MM.1S (cell line): Measurements from ENCODE around the gene FYB1.

ENCODE experiments used
- DNase-seq: peaks from one replicate; pipeline ENCODE4 v3.0.0-alpha.2; 2015
- H2AFZ ChIP-seq: fragments of 300-600 bp; sonication (generic); 2 replicates; pipeline ENCODE4 v1.6.0; 2016; ENCODE audit warnings: antibody characterized with exemption, low read length
- H3F3A ChIP-seq: fragments of 300-600 bp; sonication (generic); 2 replicates; pipeline ENCODE4 v1.6.1; 2016; ENCODE audit warnings: mild to moderate bottlenecking, antibody characterized with exemption, low read length, moderate library complexity, mixed read lengths; ENCODE audit not compliant: insufficient read depth
- H3K27ac ChIP-seq: fragments of 300-600 bp; sonication (generic); 2 replicates; pipeline ENCODE4 v1.5.1; 2016; ENCODE audit warnings: mild to moderate bottlenecking, low read length
- H3K27me3 ChIP-seq: fragments of 300-600 bp; sonication (generic); replicated peaks from 2 replicates; pipeline ENCODE4 v1.6.0; 2016; ENCODE audit warnings: low read length; ENCODE audit not compliant: insufficient read depth
- H3K36me3 ChIP-seq: fragments of 300-600 bp; sonication (generic); replicated peaks from 2 replicates; pipeline ENCODE4 v1.6.1; 2016; ENCODE audit warnings: mild to moderate bottlenecking, low read length, mixed read lengths; ENCODE audit not compliant: insufficient read depth
- H3K4me1 ChIP-seq: fragments of 300-600 bp; sonication (generic); 2 replicates; pipeline ENCODE4 v1.6.1; 2016; ENCODE audit warnings: low read length, mixed read lengths
- H3K4me2 ChIP-seq: fragments of 300-600 bp; sonication (generic); 2 replicates; pipeline ENCODE4 v1.6.0; 2016; ENCODE audit warnings: low read depth, low read length
- H3K4me3 ChIP-seq: fragments of 300-600 bp; sonication (generic); 2 replicates; pipeline ENCODE4 v1.5.1; 2016; ENCODE audit warnings: low read length, mixed read lengths
- H3K79me2 ChIP-seq: fragments of 300-600 bp; sonication (generic); 2 replicates; pipeline ENCODE4 v1.6.1; 2016; ENCODE audit warnings: mixed run types, low read length, mixed read lengths
- H3K9ac ChIP-seq: fragments of 300-600 bp; sonication (generic); 2 replicates; pipeline ENCODE4 v1.6.1; 2016; ENCODE audit warnings: low read length, mixed read lengths
- H3K9me2 ChIP-seq: fragments of 300-600 bp; sonication (generic); replicated peaks from 2 replicates; pipeline ENCODE4 v1.6.1; 2016; ENCODE audit warnings: mild to moderate bottlenecking, low read length, mixed read lengths; ENCODE audit not compliant: insufficient read depth
- H3K9me3 ChIP-seq: fragments of 300-600 bp; sonication (generic); replicated peaks from 2 replicates; pipeline ENCODE4 v1.6.1; 2016; ENCODE audit warnings: mild to moderate bottlenecking, low read length, mixed read lengths; ENCODE audit not compliant: insufficient read depth
- H4K20me1 ChIP-seq: fragments of 300-600 bp; sonication (generic); 2 replicates; pipeline ENCODE4 v1.6.1; 2016; ENCODE audit warnings: mild to moderate bottlenecking, low read length, moderate library complexity, mixed read lengths; ENCODE audit not compliant: insufficient read depth
- EZH2 ChIP-seq: fragments of 300-600 bp; sonication (generic); optimal IDR thresholded peaks from 2 replicates; pipeline ENCODE3; 2017; ENCODE audit warnings: low read depth, mild to moderate bottlenecking, antibody characterized with exemption, low read length, mixed read lengths
- EZH2phosphoT487 ChIP-seq: fragments of 300-600 bp; sonication (generic); IDR thresholded peaks from 2 replicates; pipeline ENCODE4 v1.6.1; 2018; ENCODE audit warnings: antibody characterized with exemption, low read length
- TF ChIP-seq, protein P1 (sequence below): fragments of 300-600 bp; sonication (generic); IDR thresholded peaks from 2 replicates; pipeline ENCODE4 v1.5.1; 2016; ENCODE audit warnings: antibody characterized with exemption, low read length, mixed read lengths

Gene FYB1

DNA sequence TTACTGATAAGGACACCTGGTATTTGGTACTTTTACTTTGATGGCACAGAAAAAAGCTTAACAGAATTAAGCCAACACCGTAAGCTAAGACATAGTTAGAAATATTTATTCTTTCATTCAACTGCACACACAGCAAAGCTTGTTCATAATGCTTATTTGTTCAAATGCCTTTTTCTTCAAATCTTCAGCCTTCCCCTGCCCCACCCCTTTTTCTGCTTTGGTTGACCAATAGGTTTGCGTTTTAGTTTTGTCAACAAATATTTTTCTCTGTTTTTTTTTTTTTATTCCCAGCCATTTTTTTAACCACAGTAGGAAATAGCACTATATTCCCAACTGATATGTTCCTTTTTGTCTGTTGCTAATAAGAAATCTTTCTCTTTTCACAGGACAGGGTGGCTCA, 140.2 kb downstream of the FYB1 start:
- Histone ChIP-seq H3K79me2 (peaks cover 10% of the 10 kb centered on the region; the same call in 1 of the 2 replicates), H3K4me1 (peaks cover 11% of the 10 kb centered on the region), H3K4me2 (no peak overlapping the region), H3K9ac (no peak overlapping the region), H3K4me3 (no peak overlapping the region), H3K9me3 (no peaks in the 10 kb centered on the region), H3K36me3 (no peaks in the 10 kb centered on the region), H3K27ac (no peak overlapping the region), H3F3A (peaks cover 23% of the 10 kb centered on the region), H3K9me2 (no peaks in the 10 kb centered on the region), H3K27me3 (no peaks in the 10 kb centered on the region), H2AFZ (no peak overlapping the region), H4K20me1 (no peaks in the 10 kb centered on the region)
- no peak for DNase-seq
- TF ChIP-seq EZH2 (no peak), EZH2phosphoT487 (no peak)
- TF ChIP-seq, protein P1, sequence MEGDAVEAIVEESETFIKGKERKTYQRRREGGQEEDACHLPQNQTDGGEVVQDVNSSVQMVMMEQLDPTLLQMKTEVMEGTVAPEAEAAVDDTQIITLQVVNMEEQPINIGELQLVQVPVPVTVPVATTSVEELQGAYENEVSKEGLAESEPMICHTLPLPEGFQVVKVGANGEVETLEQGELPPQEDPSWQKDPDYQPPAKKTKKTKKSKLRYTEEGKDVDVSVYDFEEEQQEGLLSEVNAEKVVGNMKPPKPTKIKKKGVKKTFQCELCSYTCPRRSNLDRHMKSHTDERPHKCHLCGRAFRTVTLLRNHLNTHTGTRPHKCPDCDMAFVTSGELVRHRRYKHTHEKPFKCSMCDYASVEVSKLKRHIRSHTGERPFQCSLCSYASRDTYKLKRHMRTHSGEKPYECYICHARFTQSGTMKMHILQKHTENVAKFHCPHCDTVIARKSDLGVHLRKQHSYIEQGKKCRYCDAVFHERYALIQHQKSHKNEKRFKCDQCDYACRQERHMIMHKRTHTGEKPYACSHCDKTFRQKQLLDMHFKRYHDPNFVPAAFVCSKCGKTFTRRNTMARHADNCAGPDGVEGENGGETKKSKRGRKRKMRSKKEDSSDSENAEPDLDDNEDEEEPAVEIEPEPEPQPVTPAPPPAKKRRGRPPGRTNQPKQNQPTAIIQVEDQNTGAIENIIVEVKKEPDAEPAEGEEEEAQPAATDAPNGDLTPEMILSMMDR: no peak

DNA sequence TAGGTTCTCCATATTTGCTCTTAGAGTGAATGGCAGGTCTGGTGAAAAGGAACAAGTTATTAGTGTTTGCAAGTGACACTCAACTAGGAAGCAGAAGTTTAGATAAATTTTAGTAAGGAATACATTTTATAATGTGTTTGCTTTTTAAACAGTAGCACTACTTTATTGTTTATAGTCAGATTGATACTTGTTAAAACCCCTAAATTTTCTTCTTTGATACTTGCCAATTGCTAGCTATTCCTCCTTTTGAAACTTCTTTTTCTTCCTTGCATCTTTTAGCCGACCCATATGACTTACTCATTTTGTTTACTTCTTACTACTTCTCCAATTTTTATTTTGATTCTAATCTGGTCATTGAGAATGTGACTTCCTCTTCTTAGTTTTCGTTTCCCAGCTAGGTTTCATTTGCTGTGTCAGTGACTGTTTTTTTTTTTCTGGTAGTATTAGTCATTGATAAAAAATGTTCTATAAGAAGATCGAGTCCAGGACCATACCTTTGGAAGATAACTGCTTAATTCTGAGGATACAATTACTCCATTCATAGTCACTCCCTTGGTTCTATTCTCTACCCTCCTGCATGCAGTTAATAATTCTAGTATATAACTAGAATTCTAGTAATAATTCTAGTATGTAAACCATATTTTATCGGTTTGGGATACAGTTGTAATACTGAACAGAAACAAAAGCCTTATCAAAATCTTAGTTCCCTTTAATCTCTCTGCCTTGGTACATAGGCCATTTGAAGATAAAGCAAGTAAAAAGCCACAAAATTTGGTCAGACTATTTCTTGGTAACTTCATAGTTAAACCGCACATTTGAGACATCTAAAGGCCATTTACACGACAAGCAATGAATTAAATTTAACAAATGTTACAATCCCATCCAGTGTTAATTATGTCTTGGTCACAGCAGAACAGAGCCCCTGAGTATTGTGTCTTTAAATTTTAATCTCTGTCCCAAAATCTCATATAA, 142.3 kb downstream of the FYB1 start:
- H4K20me1 ChIP-seq: peaks cover 11% of the 10 kb centered on the region; the same call in 1 of the 2 replicates
- no peak for TF ChIP-seq EZH2phosphoT487
- TF ChIP-seq, protein P1: no peak
- no peak for TF ChIP-seq EZH2
- H3K4me2 ChIP-seq: peak overlapping the region; percentile 70
- no peaks in the 10 kb centered on the region for H3K9me3 ChIP-seq
- peak; percentile 61 for DNase-seq
- peaks cover 29% of the 10 kb centered on the region for H3K79me2 ChIP-seq
- no peaks in the 10 kb centered on the region for H3K36me3 ChIP-seq
- H3K9ac ChIP-seq: peak overlapping the region; percentile 43
- H3K9me2 ChIP-seq: no peaks in the 10 kb centered on the region
- H2AFZ ChIP-seq: no peak overlapping the region
- H3K27ac ChIP-seq: peak overlapping the region; percentile 89
- H3K4me3 ChIP-seq: peak overlapping the region; percentile 46
- H3F3A ChIP-seq: peaks cover 34% of the 10 kb centered on the region
- no peaks in the 10 kb centered on the region for H3K27me3 ChIP-seq
- H3K4me1 ChIP-seq: peaks cover 17% of the 10 kb centered on the region

DNA sequence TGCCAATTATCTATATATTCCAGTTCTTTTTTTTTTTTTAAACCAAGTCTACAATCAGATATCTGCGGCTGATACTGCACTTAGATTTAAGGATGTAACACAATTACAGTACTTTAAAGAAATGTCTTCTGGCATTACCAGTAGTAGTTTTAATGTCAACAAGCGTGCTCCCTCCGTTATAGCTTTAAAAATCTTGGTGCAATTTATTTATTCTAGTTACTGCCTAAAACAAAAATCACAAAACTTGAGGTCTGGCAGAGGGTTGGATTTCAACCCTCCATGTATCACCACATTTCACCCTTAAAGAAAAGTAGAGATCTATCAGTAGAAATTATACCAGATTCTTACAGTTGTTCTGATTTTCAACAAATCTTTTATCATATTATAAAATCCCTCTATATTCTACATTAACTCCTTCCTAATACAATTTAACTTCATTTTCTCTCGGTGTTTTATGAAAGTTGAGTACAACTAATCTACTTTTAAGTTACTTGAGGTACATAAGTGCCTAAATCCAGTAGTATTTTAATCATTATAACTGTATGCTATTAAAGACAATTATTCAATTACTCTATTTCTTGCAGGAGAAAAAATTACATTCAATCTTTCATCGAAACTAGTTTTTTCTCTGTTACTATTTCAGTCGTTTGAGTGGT, 143.1 kb downstream of the FYB1 start:
- Histone ChIP-seq H3K36me3 (no peaks in the 10 kb centered on the region), H3K4me3 (peak overlapping the region; percentile 46), H2AFZ (no peak overlapping the region), H3F3A (peaks cover 34% of the 10 kb centered on the region), H3K27ac (peak overlapping the region; percentile 89), H3K79me2 (peaks cover 37% of the 10 kb centered on the region), H3K9me3 (no peaks in the 10 kb centered on the region), H3K9me2 (no peaks in the 10 kb centered on the region), H3K9ac (peak overlapping the region; percentile 43), H3K27me3 (no peaks in the 10 kb centered on the region), H4K20me1 (peaks cover 17% of the 10 kb centered on the region; the same call in 1 of the 2 replicates), H3K4me2 (peak overlapping the region; percentile 70), H3K4me1 (peaks cover 18% of the 10 kb centered on the region)
- TF ChIP-seq EZH2 (no peak), EZH2phosphoT487 (no peak)
- TF ChIP-seq, protein P1: no peak
- no peak for DNase-seq
